Raji (cell line): ENCODE data around the gene BCAR1.

Source experiments
- POLR2A ChIP-seq: IDR thresholded peaks from 2 replicates; pipeline ENCODE4 v1.6.1; 2011; ENCODE audit warnings: low read depth, low read length, control low read depth; ENCODE audit not compliant: insufficient read depth

Gene BCAR1

GRCh38 chr16:75273054-75273925 lies 21.9 kb upstream of the BCAR1 start:
- TF ChIP-seq POLR2A = no peak

GRCh38 chr16:75272097-75272551 lies 20.7 kb upstream of the BCAR1 start:
- TF ChIP-seq POLR2A = no peak

DNA sequence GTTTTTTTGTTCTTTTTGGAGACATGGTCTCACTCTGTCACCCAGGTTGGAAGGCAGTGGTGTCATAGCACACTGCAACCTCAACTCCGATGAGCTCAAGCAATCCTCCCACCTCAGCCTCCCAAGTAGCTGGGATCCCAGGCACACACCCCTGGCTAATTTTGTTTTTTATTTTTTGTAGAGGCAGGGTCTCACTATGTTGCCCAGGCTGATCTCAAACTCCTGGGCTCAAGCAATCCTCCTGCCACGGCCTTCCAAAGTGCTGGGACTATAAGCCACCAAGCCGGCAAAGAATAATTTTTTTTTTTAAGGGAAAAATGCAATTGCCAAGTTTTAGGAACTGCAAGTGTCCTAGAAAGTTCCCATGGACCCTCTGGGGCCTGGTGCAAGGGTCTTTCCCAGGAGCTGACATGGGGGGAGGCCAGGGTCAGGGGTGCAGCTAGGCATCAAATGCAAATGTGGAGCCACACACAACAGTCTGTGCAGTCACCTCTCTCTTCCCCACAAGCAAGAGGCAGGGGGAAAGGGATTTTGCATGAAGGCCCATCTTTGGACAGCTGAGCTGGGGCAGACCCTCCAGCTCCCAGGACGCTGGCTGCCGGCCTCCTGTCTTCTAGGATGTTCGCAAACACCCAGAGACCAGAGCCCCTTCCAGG lies 20.1 kb upstream of the BCAR1 start:
- no peak for TF ChIP-seq POLR2A

DNA sequence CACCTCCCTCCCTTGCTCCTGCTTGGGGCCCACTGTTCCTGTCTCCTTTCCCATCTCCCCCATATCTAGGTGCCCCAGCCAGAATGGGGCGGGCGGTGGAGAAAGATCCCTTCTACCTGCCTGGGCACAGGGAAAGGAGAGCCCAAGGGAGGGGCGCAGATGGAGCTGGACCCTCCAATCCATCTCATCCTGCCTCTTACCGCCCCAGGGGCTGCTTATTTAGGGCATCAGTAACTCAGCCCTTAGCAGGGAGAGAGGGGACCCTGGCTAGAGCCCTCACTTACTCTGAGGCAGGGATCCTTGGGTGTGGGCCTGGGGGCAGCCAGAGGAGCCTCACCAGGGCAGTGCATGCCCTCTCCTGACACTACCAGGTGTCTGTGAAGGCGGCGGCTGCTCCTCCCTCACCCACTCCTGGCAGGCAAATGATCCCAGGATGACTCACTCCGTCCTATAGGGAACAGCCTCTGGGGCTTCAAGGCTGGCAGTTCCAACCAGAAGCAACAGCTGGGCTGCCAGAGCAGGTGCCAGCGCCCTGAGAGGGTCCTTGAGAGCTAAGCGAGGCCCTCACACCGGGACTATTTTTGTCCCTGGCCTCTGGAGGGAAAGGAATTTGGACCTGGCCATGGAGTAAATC lies 16.3 kb upstream of the BCAR1 start:
- TF ChIP-seq POLR2A = no peak

GRCh38 chr16:75266738-75267630 lies 15.6 kb upstream of the BCAR1 start:
- TF ChIP-seq POLR2A = no peak

- no peak for TF ChIP-seq POLR2A
These were observed 14.7 kb upstream of the BCAR1 start for GRCh38 chr16:75265911-75266701.

- no peak for TF ChIP-seq POLR2A
These were observed 13.8 kb upstream of the BCAR1 start for GRCh38 chr16:75264999-75265910.

DNA sequence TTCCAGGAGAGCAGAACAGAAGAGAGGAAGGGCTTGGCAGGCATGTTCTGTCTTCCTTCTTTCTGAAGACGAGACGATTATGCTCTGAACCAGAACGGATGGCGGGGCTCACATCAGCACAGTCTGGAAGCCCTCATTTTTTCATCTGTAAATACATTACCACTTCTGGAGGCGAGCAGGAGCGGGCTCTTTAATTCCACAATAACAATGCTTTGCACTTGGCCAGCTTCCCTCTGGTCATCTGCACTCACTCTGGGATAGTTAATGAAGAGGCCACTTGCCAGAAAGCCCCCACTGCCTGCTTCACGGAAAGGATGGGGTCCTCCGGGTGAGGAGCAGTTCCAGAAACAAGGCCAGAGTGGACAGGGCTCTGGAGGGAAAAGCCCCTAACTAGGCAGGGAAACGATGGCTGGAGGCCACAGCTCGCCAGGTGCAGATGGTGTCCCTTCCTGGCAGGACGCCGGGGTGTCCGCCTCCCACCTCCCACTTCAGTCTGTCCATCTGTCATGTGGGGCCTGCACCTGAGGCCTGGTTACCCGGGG lies 13.1 kb upstream of the BCAR1 start:
- TF ChIP-seq POLR2A = no peak

DNA sequence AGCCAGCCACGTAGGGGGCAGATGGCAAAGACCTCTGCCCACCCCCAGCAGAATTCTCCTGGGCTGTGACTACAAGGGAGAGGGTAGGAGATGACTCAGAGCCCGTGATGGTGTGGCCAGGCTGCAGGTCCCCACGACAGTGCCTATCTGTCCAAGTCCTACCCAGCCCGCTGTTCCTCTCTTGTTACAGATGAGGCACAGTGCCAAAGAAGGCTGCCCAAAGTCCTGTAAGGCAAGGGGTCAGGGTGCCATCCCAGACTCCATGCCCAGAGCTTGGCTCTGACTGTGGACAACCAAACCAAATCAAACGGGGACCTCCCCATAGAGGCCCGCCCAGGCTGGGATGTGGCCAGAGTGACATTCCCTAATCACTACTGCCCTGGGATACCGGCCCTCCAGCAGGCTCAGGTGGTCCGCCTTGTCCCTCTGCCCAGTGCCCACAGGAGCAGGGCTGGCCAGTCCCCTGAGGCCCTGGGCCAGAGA lies 12.6 kb upstream of the BCAR1 start:
- TF ChIP-seq POLR2A = no peak

DNA sequence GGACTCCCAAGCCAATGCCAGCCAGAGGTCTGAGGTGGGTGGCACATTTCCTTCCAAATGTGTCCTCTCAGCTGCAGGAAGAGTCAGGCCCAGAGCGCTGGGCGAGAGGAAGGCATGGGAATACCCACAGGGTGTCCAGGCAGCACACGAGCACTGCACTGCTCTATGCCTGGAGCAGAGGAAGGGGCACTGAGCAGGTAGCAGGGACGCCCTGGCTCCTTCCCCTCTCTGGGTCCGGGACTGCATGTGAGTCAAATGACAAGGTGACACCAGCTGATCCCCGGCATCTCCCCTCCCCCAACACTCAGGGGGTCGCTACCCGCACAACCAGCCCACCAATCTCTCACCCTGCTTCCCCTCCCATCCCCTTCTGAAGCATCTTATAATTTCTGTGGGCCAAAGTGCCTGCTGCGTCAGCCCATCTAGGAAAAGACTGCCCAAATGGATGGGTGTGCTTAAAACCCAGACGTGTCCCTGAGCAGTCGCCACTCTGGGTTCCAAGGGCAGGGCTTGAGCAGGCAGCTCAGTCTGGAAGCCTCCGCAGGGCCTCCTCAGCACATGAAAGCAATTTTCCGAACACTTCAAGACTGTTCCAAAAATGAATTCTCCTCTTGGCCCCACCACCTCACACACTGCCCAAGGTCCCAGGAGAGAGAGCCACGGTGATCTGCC lies 12.0 kb upstream of the BCAR1 start:
- TF ChIP-seq POLR2A = no peak

DNA sequence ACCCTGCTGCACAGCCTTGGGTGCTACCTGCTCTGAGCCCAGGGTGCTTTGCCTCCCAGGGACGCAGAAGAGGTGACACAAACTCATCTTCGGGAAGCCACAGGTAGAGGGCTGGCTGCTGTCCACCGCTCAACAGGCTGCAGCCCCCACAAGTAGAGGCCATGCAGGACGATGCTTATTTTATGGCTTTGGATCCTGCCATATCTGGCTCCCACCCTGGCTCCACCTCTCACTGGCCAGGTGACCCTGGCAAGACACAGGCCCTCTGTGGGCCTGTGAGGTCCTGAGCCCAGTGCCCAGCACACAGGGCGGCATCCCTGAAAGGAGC lies 11.3 kb upstream of the BCAR1 start:
- no peak for TF ChIP-seq POLR2A

GRCh38 chr16:75262104-75262799 lies 10.8 kb upstream of the BCAR1 start:
- TF ChIP-seq POLR2A = no peak
